Measurements from ENCODE around the gene FSTL4. TPM values are rescaled to one million over a fixed set of nuclear protein-coding genes. Genes with fewer than 3 reads are reported as not detected.

FSTL4 gene
- polyA plus RNA-seq, 1 of the 3 experiments (the other 2 are of a cell fraction): not detected

- DNase-seq: no peak
- TF ChIP-seq POLR2AphosphoS5 (IDR thresholded peaks at IDR 0.05; ENCODE audit: low read depth, low read length): no peak
- TF ChIP-seq IRF3 (IDR thresholded peaks at IDR 0.05; ENCODE audit: low read depth, low read length): no peak
- TF ChIP-seq TAF1 (IDR thresholded peaks at IDR 0.05; ENCODE audit: borderline replicate concordance, low read depth, low read length): no peak
- TF ChIP-seq, protein P1, sequence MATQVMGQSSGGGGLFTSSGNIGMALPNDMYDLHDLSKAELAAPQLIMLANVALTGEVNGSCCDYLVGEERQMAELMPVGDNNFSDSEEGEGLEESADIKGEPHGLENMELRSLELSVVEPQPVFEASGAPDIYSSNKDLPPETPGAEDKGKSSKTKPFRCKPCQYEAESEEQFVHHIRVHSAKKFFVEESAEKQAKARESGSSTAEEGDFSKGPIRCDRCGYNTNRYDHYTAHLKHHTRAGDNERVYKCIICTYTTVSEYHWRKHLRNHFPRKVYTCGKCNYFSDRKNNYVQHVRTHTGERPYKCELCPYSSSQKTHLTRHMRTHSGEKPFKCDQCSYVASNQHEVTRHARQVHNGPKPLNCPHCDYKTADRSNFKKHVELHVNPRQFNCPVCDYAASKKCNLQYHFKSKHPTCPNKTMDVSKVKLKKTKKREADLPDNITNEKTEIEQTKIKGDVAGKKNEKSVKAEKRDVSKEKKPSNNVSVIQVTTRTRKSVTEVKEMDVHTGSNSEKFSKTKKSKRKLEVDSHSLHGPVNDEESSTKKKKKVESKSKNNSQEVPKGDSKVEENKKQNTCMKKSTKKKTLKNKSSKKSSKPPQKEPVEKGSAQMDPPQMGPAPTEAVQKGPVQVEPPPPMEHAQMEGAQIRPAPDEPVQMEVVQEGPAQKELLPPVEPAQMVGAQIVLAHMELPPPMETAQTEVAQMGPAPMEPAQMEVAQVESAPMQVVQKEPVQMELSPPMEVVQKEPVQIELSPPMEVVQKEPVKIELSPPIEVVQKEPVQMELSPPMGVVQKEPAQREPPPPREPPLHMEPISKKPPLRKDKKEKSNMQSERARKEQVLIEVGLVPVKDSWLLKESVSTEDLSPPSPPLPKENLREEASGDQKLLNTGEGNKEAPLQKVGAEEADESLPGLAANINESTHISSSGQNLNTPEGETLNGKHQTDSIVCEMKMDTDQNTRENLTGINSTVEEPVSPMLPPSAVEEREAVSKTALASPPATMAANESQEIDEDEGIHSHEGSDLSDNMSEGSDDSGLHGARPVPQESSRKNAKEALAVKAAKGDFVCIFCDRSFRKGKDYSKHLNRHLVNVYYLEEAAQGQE (IDR thresholded peaks at IDR 0.05; ENCODE audit: low read depth, low read length): no peak
- TF ChIP-seq SMC3 (IDR thresholded peaks at IDR 0.05; ENCODE audit: low read depth, low read length): no peak
- no peak for TF ChIP-seq CTCF (IDR thresholded peaks at IDR 0.05)
- TF ChIP-seq, protein P2, sequence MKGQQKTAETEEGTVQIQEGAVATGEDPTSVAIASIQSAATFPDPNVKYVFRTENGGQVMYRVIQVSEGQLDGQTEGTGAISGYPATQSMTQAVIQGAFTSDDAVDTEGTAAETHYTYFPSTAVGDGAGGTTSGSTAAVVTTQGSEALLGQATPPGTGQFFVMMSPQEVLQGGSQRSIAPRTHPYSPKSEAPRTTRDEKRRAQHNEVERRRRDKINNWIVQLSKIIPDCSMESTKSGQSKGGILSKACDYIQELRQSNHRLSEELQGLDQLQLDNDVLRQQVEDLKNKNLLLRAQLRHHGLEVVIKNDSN (IDR thresholded peaks at IDR 0.05; ENCODE audit: borderline replicate concordance, low read depth): no peak
- TF ChIP-seq, protein P3, sequence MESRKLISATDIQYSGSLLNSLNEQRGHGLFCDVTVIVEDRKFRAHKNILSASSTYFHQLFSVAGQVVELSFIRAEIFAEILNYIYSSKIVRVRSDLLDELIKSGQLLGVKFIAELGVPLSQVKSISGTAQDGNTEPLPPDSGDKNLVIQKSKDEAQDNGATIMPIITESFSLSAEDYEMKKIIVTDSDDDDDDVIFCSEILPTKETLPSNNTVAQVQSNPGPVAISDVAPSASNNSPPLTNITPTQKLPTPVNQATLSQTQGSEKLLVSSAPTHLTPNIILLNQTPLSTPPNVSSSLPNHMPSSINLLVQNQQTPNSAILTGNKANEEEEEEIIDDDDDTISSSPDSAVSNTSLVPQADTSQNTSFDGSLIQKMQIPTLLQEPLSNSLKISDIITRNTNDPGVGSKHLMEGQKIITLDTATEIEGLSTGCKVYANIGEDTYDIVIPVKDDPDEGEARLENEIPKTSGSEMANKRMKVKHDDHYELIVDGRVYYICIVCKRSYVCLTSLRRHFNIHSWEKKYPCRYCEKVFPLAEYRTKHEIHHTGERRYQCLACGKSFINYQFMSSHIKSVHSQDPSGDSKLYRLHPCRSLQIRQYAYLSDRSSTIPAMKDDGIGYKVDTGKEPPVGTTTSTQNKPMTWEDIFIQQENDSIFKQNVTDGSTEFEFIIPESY (IDR thresholded peaks at IDR 0.05; ENCODE audit: borderline replicate concordance, low read depth): no peak
- TF ChIP-seq GATA2 (CRISPR knock-in tag; IDR thresholded peaks at IDR 0.05): no peak
- TF ChIP-seq ELF1 (IDR thresholded peaks at IDR 0.05): no peak
- TF ChIP-seq EP300 (IDR thresholded peaks at IDR 0.05; ENCODE audit: borderline replicate concordance in 1 of 2, low read depth in 1 of 2, low read length in 1 of 2): no peak
- TF ChIP-seq MXI1 (IDR thresholded peaks at IDR 0.05; ENCODE audit: low read depth, low read length): no peak
- TF ChIP-seq TCF12 (IDR thresholded peaks at IDR 0.05): no peak
- no peak for TF ChIP-seq RCOR1 (IDR thresholded peaks at IDR 0.05; ENCODE audit: low read length)
- Histone ChIP-seq H3F3A (replicated peaks; ENCODE audit: insufficient read depth) (peaks cover 10% of the 10 kb centered on the region), H3K4me1 (ENCODE audit: control insufficient read depth in 1 of 2, insufficient read depth in 2 of 2, low read depth in 1 of 2, low read length in 1 of 2) (peaks cover 0 to 16% of the 10 kb centered on the region in 2 experiments; a peak in 1 of 4 replicates), H4K20me1 (ENCODE audit: insufficient read depth) (no peaks in the 10 kb centered on the region), H3K4me3 (ENCODE audit: low read depth in 2 of 2, low read length in 1 of 2) (no peak overlapping the region), H3K9ac (no peak overlapping the region), H3K9me3 (no peaks in the 10 kb centered on the region), H3K9me2 (no peaks in the 10 kb centered on the region), H2AFZ (ENCODE audit: low read depth) (no peak overlapping the region), H3K27ac (ENCODE audit: low read depth in 2 of 2, low read length in 1 of 2) (no peak overlapping the region), H3K79me2 (ENCODE audit: insufficient read depth) (no peaks in the 10 kb centered on the region), H3K4me2 (no peak overlapping the region), H3K27me3 (ENCODE audit: insufficient read depth) (no peaks in the 10 kb centered on the region), H3K36me3 (replicated peaks in 1 of 2; ENCODE audit: control insufficient read depth in 1 of 2, insufficient read depth in 2 of 2, low read length in 1 of 2) (no peaks in the 10 kb centered on the region)
- CTCF ChIA-PET: interaction anchor here (1.2 to 9.0 kb wide), 4 partner anchors 13 to 137 kb away, joined by 3 to 117 read pairs (median 14); no protein-coding TSS in a partner anchor
- WGBS (ENCODE audit: low lambda C conversion rate): 78% methylated on average over 4 of the region's 6 CpGs
- POLR2A ChIA-PET: no interaction called here
Observed at GRCh38 chr5:133249593-133249992, 362.7 kb downstream of the FSTL4 start.

Data from SK-N-SH (cell line).